H9 (cell line): Measurements from ENCODE around the gene DLG2. TPM values are rescaled to one million over a fixed set of nuclear protein-coding genes. Genes with fewer than 3 reads are reported as not detected.

Experiments
- DNase-seq: peaks from one replicate; pipeline ENCODE4 v3.0.0-alpha.2; 2017
- H2AFZ ChIP-seq: one replicate; pipeline ENCODE4 v1.6.1; 2013; ENCODE audit warnings: mild to moderate bottlenecking, low read length, control low read depth, moderate library complexity
- H2AK5ac ChIP-seq: 2 replicates; pipeline ENCODE4 v1.6.1; 2013; ENCODE audit warnings: low read length, control low read depth, mixed read lengths; ENCODE audit not compliant: insufficient read length
- H2BK120ac ChIP-seq: one replicate; pipeline ENCODE4 v1.6.1; 2013; ENCODE audit warnings: low read depth, mild to moderate bottlenecking, low read length, control low read depth, inconsistent platforms; ENCODE audit not compliant: poor library complexity, severe bottlenecking
- H2BK12ac ChIP-seq: 2 replicates; pipeline ENCODE4 v1.6.1; 2013; ENCODE audit warnings: low read length, control low read depth, mixed read lengths, low read depth; ENCODE audit not compliant: insufficient read length
- H2BK15ac ChIP-seq: 2 replicates; pipeline ENCODE4 v1.6.1; 2013; ENCODE audit warnings: low read depth, low read length, control low read depth
- H2BK20ac ChIP-seq: one replicate; pipeline ENCODE4 v1.6.1; 2013; ENCODE audit warnings: low read depth, mild to moderate bottlenecking, low read length, control low read depth, inconsistent platforms; ENCODE audit not compliant: poor library complexity, severe bottlenecking
- H2BK5ac ChIP-seq: 2 replicates; pipeline ENCODE4 v1.6.1; 2013; ENCODE audit warnings: low read length, control low read depth, mixed read lengths; ENCODE audit not compliant: insufficient read length
- H3K14ac ChIP-seq: 2 replicates; pipeline ENCODE4 v1.6.1; 2013; ENCODE audit warnings: low read length, control low read depth; ENCODE audit not compliant: insufficient read depth
- H3K18ac ChIP-seq: 2 replicates; pipeline ENCODE4 v1.6.1; 2013; ENCODE audit warnings: low read depth, mild to moderate bottlenecking, mixed read lengths, low read length, control low read depth; ENCODE audit not compliant: insufficient read length
- H3K23ac ChIP-seq: 2 replicates; pipeline ENCODE4 v1.6.1; 2013; ENCODE audit warnings: low read length, control low read depth, mixed read lengths, low read depth; ENCODE audit not compliant: insufficient read length
- H3K23me2 ChIP-seq: 2 replicates; pipeline ENCODE4 v1.6.1; 2013; ENCODE audit warnings: low read depth, mild to moderate bottlenecking, mixed read lengths, low read length, control low read depth; ENCODE audit not compliant: insufficient read length, poor library complexity, severe bottlenecking
- H3K27ac ChIP-seq: 2 replicates; pipeline ENCODE4 v1.5.1; 2013; ENCODE audit warnings: low read length, control low read depth, mixed read lengths, low read depth; ENCODE audit not compliant: insufficient read length
- H3K27me3 ChIP-seq: 2 replicates; pipeline ENCODE4 v1.6.1; 2013; ENCODE audit warnings: low read length, control low read depth, inconsistent platforms; ENCODE audit not compliant: insufficient read depth
- H3K4ac ChIP-seq: 2 replicates; pipeline ENCODE4 v1.6.1; 2013; ENCODE audit warnings: low read depth, mild to moderate bottlenecking, control low read depth, inconsistent platforms, low read length, moderate library complexity
- H3K4me1 ChIP-seq: 2 replicates; pipeline ENCODE4 v1.6.1; 2013; ENCODE audit warnings: low read length, control low read depth, inconsistent platforms; ENCODE audit not compliant: insufficient read depth
- H3K4me2 ChIP-seq: 2 replicates; pipeline ENCODE4 v1.6.1; 2013; ENCODE audit warnings: low read length, control low read depth, mixed read lengths; ENCODE audit not compliant: insufficient read length, insufficient read depth
- H3K56ac ChIP-seq: 2 replicates; pipeline ENCODE4 v1.6.1; 2013; ENCODE audit warnings: low read depth, mild to moderate bottlenecking, mixed read lengths, low read length, control low read depth; ENCODE audit not compliant: insufficient read length
- H3K79me1 ChIP-seq: 2 replicates; pipeline ENCODE4 v1.6.1; 2013; ENCODE audit warnings: low read depth, mild to moderate bottlenecking, moderate library complexity, low read length, control low read depth, inconsistent platforms; ENCODE audit not compliant: insufficient read depth, poor library complexity, severe bottlenecking
- H3K79me2 ChIP-seq: 2 replicates; pipeline ENCODE4 v1.6.1; 2013; ENCODE audit warnings: low read length, control low read depth, inconsistent platforms; ENCODE audit not compliant: insufficient read depth
- H3K9ac ChIP-seq: 2 replicates; pipeline ENCODE4 v1.6.1; 2013; ENCODE audit warnings: low read length, control low read depth, mixed read lengths; ENCODE audit not compliant: insufficient read length; ENCODE audit errors: extremely low read depth
- H3K9me3 ChIP-seq: one replicate; pipeline ENCODE4 v1.6.1; 2013; ENCODE audit warnings: low read depth, low read length, inconsistent platforms; ENCODE audit not compliant: control insufficient read depth
- H3T11ph ChIP-seq: one replicate; pipeline ENCODE4 v1.6.1; 2013; ENCODE audit warnings: mild to moderate bottlenecking, low read length, control low read depth, inconsistent platforms
- H4K20me1 ChIP-seq: one replicate; pipeline ENCODE4 v1.6.1; 2013; ENCODE audit not compliant: control insufficient read depth, insufficient read length, insufficient read depth
- H4K5ac ChIP-seq: 2 replicates; pipeline ENCODE4 v1.6.1; 2013; ENCODE audit warnings: low read depth, mild to moderate bottlenecking, mixed read lengths, low read length, control low read depth; ENCODE audit not compliant: insufficient read length
- H4K8ac ChIP-seq: replicated peaks from 2 replicates; pipeline ENCODE4 v1.6.1; 2013; ENCODE audit warnings: low read length, control low read depth, mixed read lengths, low read depth; ENCODE audit not compliant: insufficient read length
- H4K91ac ChIP-seq: 2 replicates; pipeline ENCODE4 v1.6.1; 2013; ENCODE audit warnings: low read depth, mild to moderate bottlenecking, moderate library complexity, mixed read lengths, low read length, control low read depth; ENCODE audit not compliant: insufficient read length
- H3K27ac Mint-ChIP-seq, 3 experiments: 2 replicates in 2 of 3; 3 replicates in 1 of 3; pipeline ENCODE4 v1.8.0; 2020 to 2021; ENCODE audit warnings: mixed read lengths in 3 of 3, mild to moderate bottlenecking in 1 of 3, moderate library complexity in 1 of 3
- H3K27me3 Mint-ChIP-seq: 2 replicates; pipeline ENCODE4 v1.8.0; 2021; ENCODE audit warnings: low read depth, mild to moderate bottlenecking, moderate library complexity, mixed read lengths
- H3K36me3 Mint-ChIP-seq, 3 experiments: 2 replicates in 2 of 3; 3 replicates in 1 of 3; pipeline ENCODE4 v1.8.0; 2020 to 2021; ENCODE audit warnings: low read depth in 3 of 3, mixed read lengths in 3 of 3; ENCODE audit not compliant: insufficient read depth in 1 of 3
- H3K4me1 Mint-ChIP-seq, 2 experiments: 2 replicates each; pipeline ENCODE4 v1.8.0; 2020; ENCODE audit warnings: mixed read lengths in 2 of 2
- H3K4me3 Mint-ChIP-seq, 2 experiments: 2 replicates in 1 of 2; 3 replicates in 1 of 2; pipeline ENCODE4 v1.8.0; 2020 to 2021; ENCODE audit warnings: mild to moderate bottlenecking in 2 of 2, mixed read lengths in 2 of 2, moderate library complexity in 1 of 2
- H3K9me3 Mint-ChIP-seq, 2 experiments: 2 replicates in 1 of 2; 3 replicates in 1 of 2; pipeline ENCODE4 v1.8.0; 2020; ENCODE audit warnings: mild to moderate bottlenecking in 2 of 2, mixed read lengths in 2 of 2, moderate library complexity in 1 of 2
- WGBS: extraction: QIAGEN DNeasy Blood & Tissue Kit; methylation state at CpG from one replicate; pipeline ENCODE4 v1.1.7; 2013; ENCODE audit warnings: missing lambda C conversion rate, low lambda C conversion rate, mixed read lengths; ENCODE audit not compliant: insufficient read length; ENCODE audit errors: extremely low coverage; 5-methylcytosine and 5-hydroxymethylcytosine counted together
- total RNA-seq: library from RNA; stranded (reverse); gene quantifications from 2 replicates; pipeline ENCODE4 v1.2.1, GENCODE V29; 2021
- TF ChIP-seq, protein P1 (sequence below): fragments of 200-600 bp; sonication (generic); conservative IDR thresholded peaks from 3 replicates; pipeline ENCODE4 v1.8.0; 2021; ENCODE audit warnings: antibody characterized with exemption, mild to moderate bottlenecking

Gene DLG2
- total RNA-seq, 1 experiment from 2014 or later = 8.0 TPM

DNA sequence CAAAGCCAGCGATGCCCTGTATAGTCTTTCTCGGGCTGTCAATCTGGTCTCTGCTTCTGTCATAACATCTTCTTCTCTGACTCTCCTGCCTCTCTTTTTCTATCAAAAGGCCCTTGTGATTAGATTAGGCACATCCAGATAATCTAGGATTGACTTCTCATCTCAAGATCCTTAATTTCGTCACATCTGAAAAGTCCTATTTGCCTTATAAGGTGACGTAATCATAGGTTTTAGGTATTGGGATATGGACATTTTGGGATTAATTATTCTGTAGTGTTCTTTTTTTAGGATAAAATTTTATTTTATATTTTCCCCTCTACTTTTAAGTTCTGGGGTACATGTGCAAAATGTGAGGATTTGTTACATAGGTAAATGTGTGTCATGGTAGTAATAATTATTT, 1860.2 kb downstream of the DLG2 start:
- H3K9ac ChIP-seq = no peak overlapping the region
- WGBS = no CpG with 5 or more reads among the region's 4 CpGs
- no peak overlapping the region for H3K4me2 ChIP-seq
- no peak for DNase-seq
- H3T11ph ChIP-seq = no peak overlapping the region
- H3K4ac ChIP-seq = no peak overlapping the region
- no peak overlapping the region for H2BK120ac ChIP-seq
- no peak overlapping the region for H2BK15ac ChIP-seq
- Mint-ChIP-seq H3K4me1 (peaks cover 6 to 9% of the 10 kb centered on the region in 2 experiments), H3K4me3 (no peak overlapping the region), H3K9me3 (no peaks in the 10 kb centered on the region), H3K36me3 (no peaks in the 10 kb centered on the region), H3K27ac (no peak overlapping the region), H3K27me3 (no peaks in the 10 kb centered on the region)
- no peak overlapping the region for H2AK5ac ChIP-seq
- H3K23ac ChIP-seq = no peak overlapping the region
- no peaks in the 10 kb centered on the region for H3K4me1 ChIP-seq
- H3K79me1 ChIP-seq = no peaks in the 10 kb centered on the region
- no peak overlapping the region for H2BK5ac ChIP-seq
- H3K56ac ChIP-seq = no peak overlapping the region
- H3K23me2 ChIP-seq = no peaks in the 10 kb centered on the region
- H3K79me2 ChIP-seq = no peaks in the 10 kb centered on the region
- H4K20me1 ChIP-seq = no peaks in the 10 kb centered on the region
- TF ChIP-seq, protein P1, sequence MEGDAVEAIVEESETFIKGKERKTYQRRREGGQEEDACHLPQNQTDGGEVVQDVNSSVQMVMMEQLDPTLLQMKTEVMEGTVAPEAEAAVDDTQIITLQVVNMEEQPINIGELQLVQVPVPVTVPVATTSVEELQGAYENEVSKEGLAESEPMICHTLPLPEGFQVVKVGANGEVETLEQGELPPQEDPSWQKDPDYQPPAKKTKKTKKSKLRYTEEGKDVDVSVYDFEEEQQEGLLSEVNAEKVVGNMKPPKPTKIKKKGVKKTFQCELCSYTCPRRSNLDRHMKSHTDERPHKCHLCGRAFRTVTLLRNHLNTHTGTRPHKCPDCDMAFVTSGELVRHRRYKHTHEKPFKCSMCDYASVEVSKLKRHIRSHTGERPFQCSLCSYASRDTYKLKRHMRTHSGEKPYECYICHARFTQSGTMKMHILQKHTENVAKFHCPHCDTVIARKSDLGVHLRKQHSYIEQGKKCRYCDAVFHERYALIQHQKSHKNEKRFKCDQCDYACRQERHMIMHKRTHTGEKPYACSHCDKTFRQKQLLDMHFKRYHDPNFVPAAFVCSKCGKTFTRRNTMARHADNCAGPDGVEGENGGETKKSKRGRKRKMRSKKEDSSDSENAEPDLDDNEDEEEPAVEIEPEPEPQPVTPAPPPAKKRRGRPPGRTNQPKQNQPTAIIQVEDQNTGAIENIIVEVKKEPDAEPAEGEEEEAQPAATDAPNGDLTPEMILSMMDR = no peak
- H3K18ac ChIP-seq = no peak overlapping the region
- no peak overlapping the region for H2BK12ac ChIP-seq
- no peaks in the 10 kb centered on the region for H3K9me3 ChIP-seq
- H2AFZ ChIP-seq = no peak overlapping the region
- no peaks in the 10 kb centered on the region for H3K27me3 ChIP-seq
- no peak overlapping the region for H3K27ac ChIP-seq
- H3K14ac ChIP-seq = no peak overlapping the region
- no peak overlapping the region for H2BK20ac ChIP-seq
- H4K5ac ChIP-seq = no peak overlapping the region
- no peak overlapping the region for H4K91ac ChIP-seq
- H4K8ac ChIP-seq = no peak overlapping the region
